Nucleus accumbens (tissue), 56 donors: Measurements from ENCODE around the gene CTRL.
"Not testable (repeated sequence)": the region's sequence is repeated elsewhere in the genome, so short reads cannot be mapped to it uniquely, and the experiment has no call there.

ENCODE experiments used
- DNase-seq, 56 donors: peaks; one replicate each; lab custom pipeline; 2025; lab: John Stamatoyannopoulos, UW

CTRL gene

GRCh38 chr16:67942510-67943255, 11.0 kb upstream of the CTRL start:
- DNase-seq = peak in 1 of 56 donors; percentile 12

DNA sequence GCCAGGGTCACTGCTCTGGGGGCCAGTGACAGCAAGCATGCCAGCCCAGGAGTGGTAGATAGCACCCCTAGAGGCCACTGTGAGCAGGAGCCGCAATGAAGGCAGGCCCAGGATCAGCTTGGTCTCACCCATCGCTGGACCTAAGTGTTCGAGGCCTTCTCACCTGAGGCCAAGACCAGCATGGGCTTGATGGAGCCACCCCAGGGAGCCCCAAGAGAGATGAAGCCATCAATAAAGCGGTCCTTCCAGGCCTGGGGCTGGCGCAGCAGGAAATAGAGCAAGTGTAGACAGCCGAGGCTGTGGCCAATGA, 10.5 kb upstream of the CTRL start:
- peak in 17 of 56 donors; percentile 8 to 56 (median 20) for DNase-seq

GRCh38 chr16:67941469-67942199, 10.0 kb upstream of the CTRL start:
- DNase-seq = no peak

DNA sequence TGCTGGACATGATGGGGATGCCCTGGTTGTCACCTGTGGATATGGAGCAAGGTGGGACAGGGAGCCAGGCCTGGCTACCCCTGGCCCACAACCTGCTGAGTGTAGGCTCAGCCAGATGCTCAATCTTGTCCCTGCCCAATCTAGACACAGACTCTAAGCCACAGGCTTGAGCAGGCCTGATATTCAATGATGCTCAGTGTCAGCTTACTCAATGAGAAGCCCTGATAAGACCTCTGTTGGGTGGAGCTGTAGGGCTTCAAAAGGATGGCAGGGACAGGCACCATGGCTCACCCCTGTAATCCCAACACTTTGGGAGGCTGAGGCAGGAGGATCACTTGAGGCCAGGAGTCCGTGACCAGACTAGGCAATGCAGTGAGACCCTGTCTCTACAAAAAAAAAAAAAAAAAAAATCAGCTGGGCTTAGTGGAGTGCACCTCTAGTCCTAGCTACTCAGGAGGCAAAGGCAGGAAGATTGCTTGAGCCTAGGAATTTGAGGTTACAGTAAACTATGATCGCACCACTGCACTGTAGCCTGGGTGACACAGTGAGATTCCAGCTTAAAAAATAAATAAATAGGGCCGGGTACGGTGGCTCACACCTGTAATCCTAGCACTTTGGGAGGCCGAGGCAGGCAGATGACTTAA, 8.9 kb upstream of the CTRL start:
- no peak for DNase-seq

DNA sequence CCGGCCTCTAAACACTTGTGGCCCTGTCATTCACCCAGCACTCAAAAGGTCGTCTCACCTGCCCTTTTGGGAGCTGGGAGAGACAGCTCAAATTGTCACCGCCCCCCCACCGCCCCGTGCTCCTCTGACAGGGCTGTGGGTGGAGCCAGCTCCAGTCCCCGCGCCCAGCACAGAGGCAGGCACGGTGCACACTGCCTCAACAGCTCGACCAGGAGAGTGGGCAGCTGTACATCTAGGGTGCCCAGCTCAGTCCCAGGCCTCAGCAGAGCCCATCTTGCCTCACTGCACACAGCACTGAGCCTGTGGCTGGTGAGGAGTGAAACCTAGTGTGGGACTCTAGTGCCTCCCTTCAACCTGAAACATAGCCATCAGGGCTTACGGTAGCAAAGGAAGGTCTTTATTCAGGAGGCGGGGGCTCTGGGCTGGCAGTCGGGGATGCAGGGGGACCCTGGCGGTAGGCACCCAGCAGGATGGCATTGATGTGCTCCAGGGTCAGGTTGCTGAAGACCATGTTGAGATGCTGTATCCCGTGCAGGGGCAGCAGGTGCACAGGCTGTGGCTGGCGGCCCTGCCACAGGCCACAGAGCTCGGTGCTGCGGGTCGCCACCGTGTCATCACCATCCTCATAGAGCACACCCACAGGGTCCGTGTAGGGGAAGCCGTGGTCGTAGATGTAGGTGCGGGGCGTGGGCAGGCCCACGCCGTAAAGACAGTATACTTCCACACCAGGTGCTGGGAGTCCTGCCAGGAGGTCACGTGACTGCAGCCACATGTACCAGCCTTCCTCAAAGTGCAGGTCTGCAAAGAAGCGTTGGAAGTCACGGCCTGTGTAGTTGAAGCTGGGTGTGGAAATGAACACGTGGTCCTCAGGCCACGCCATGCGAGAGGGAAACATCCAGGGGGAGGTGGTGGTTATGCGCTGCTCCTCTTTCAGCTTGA, 8.1 kb upstream of the CTRL start:
- DNase-seq = peak in 2 of 56 donors; percentile 19 to 21

GRCh38 chr16:67937713-67938112, 6.1 kb upstream of the CTRL start:
- DNase-seq = not testable (repeated sequence)

DNA sequence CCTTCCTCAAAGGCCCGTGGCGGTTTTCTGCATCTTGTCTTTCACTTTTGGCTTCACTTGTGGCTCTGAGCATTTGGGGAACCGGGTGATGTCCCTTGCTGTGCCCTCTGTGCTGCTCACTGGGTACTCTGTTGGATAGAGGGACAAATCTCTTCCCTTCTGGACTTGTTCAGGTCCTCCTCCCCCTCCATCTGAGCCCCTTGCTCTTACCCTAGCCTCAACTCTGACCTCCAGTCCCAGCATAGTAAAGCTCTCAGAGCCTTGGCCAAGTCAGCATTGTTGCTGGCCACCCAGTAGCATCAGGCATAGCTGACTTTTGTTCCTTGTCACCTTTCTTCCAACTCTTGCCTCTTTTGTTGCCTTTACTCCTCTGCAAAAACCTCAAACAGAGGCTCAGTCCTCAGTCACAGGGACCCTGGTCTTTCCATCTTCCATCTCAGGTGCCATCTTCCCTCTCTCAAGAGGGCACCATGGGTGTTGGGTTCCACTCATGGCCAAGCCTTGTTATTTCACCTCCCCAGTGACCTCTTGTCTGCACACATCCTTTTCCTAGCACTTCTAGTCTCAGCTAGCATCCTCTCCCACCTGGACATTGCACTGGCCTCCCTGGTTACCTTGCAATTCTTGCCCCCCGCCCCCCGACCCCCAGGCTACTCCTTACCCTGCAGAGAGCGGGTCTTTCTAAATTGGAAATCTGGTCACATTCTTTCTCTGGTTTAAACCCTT, 5.4 kb upstream of the CTRL start:
- DNase-seq = peak in 6 of 56 donors; percentile 28 to 64 (median 44)

DNA sequence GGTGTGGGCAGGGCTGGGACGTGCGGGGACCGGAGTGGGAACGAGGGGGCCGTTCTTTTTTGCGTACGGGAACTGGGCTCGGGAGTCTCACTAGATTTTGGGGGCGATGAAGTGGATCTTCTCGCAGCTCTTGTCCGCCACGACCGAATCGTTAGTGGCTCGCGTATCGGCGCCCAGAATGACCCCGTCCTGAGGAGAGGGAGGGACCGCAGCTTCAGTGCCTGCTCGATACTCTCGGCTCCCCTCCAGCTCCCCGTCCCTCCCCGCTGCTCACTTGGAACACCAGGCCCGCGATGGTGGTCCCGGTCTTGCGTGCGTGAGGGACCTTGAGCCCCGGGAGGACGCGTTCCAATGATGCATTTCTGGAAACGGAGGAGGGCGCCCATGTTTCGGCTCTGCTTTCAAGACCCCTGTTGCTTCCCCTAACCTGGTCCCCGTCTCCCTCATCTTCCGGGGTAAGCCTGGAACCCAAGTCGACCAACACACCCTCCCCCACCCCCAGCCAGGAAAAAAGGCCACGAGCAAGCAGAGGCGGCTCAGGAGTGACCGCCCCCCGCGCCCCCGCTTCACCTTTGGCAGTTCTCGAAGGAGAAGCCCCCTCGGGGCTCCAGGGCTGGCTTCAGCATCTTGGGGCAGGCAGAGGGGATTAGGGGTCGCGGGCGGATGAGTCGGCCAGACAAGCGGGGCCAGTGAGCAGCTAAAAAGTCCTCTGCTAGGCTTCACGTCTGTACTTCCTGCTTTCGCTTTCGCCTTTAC, 4.6 kb upstream of the CTRL start, which contains the start of gene PSMB10:
PSMB10 (minus strand) TSS at position 727 of the 756 bp plus-strand sequence; CDS start at position 626, 101 bp downstream.
- peak in 41 of 56 donors; percentile 26 to 75 (median 54) for DNase-seq

DNA sequence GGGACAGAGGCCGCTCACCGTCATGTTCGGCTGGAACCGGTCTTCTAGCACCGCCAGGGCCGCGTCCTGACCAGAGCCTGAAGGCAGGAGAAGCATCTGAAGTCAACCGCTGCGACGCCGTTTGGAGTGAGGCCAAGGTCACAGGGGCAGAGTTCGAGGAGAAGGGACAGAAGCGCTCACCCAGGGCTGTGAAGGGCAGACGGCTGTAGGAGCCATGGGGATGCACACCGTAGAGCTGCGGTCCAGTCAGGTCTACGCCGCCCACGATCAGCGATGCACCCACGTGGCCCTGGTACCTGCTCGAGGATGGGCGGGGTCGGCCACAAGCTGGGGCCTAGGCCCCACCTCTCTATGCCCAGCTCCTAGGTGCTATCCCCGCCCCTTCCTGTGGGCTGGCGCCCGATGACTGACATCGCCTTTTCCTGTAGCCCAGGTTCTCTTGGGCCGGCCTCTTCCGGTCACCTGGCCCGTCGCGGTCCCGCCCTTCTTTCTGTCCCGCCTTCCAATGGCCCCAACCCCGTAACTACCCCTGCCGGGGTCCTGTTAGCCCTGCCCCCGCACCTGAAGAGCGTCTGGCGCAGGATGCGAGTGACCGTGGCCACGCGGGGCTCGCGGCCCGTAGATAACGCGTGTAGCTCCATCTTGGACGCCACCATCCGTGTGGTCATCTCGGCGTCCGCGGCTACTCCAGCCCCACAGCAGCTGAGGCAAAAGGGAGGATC, 3.9 kb upstream of the CTRL start:
- DNase-seq = peak; percentile 48 to 98 (median 92)

- DNase-seq = peak in 1 of 56 donors; percentile 46
These were observed 3.4 kb upstream of the CTRL start for GRCh38 chr16:67935101-67935401.

DNA sequence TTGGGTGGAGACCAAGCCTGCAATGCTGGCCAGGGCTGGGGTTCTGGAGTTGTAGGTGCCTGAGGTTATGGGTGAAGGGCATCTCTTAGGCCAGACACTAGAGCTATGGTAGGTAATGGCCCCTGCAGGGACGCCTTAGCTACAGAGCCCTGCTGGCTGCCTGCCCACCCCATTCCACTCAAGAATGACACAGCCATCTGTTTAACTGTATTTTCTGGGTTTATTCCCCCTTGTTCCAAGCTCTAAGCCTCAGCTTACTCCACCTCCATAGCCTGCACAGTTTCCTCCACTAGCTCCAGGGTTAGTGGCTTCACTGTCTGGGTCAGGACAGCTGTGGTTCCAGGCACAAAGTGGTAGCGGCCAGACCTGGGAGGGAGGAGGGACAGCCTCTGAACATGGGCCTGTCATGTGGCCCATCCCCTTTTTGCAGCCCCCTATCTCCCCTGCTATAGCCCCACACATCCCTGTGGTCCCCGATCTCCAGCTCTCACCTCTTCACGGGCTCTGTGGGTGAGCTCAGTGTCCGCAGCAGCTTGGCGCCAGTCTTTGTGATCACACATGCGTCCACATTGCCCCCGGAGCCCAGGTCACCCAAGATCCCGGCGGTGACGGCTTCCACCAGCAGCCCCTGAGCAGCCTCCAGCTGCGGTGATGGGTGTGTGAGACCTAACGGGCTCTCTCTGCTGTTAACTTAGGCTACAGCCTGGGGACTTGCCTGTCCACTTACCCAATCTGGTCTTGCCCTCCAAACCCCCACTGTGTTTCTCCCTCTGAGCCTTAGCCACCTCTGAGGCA, 2.8 kb upstream of the CTRL start:
- no peak for DNase-seq

DNA sequence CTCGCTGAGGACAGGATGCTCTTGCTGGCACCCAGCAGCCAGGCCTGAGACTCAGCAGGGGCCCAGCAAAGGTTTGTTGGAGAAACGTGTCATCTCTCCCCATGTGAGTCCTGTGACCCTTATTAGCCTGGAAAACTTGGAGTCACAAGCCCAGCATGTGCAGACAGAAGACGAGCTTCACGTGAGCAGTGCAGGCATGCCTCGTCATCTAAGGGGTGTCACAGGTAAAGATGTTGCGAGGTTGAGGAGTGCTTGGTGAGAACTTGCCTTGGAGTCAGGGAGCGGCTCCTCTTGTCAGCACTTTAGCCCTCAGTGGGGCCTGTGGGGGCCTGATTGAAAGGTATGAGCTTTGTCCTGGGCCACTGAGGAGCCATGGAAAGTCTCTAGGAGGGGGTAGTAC, 2.1 kb upstream of the CTRL start:
- DNase-seq = no peak

DNA sequence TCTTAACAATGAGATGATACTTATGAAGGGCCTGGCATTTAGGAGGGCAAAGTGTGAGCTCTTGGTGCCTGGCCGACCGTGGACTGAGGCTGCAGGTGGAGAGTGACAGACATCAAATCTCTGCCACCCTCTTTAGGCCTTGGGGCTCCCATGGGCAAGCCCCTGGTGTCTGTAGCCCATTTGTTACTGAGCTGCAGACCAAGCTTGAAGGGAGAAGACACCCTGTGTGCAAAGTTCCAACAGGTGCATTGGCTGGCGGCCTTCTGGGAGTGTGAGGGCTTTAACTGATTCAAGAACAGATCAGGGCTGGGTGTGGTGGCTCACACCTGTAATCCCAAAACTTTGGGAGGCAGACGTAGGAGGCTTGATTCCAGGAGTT, 789 bp upstream of the CTRL start:
- DNase-seq = no peak

DNA sequence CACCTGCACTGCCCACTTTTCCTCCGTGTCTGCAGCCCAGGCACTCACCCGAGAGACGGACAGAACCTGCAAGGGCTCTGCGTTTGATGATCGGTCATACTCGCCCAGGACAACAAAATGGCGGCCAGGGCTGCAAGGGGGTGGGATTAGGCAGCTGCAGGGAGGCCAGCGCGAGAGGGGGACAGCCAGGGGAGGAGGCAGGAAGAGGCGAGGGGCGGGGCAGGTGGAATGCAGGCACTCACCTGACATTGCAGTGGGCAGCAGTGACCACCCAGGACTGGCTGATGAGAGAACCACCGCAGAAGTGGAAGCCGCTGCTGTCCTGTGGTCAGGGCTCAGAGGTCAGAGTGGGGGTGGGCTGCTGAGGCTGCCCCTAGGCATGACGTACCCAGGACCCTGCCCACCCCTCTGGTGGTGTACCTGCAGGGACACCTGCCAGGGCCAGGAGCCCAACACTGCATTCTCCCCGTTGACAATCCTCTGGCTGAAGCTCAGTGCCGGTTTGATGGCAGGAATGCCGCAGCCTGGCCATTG, 917 bp downstream of the CTRL start:
- DNase-seq = no peak

DNA sequence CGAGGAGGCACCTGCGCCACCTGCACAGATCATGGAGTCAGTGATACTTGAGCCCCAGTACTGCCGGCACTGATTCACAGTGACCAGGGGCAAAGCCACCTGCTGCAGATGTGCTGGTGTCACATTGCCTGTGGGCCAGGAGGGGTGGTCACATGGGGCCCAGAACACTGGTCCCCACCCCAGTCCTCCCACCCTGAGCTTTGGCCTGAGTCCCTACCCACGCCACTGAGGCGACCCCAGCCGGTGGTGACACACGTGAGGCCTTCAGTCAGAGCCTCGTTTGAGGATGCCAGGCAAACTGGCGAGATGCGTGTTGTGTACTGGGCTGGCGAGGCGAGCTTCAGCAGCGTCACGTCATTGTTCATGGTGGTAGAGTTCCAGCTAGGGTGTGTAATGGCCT, 1.5 kb downstream of the CTRL start:
- DNase-seq = no peak

DNA sequence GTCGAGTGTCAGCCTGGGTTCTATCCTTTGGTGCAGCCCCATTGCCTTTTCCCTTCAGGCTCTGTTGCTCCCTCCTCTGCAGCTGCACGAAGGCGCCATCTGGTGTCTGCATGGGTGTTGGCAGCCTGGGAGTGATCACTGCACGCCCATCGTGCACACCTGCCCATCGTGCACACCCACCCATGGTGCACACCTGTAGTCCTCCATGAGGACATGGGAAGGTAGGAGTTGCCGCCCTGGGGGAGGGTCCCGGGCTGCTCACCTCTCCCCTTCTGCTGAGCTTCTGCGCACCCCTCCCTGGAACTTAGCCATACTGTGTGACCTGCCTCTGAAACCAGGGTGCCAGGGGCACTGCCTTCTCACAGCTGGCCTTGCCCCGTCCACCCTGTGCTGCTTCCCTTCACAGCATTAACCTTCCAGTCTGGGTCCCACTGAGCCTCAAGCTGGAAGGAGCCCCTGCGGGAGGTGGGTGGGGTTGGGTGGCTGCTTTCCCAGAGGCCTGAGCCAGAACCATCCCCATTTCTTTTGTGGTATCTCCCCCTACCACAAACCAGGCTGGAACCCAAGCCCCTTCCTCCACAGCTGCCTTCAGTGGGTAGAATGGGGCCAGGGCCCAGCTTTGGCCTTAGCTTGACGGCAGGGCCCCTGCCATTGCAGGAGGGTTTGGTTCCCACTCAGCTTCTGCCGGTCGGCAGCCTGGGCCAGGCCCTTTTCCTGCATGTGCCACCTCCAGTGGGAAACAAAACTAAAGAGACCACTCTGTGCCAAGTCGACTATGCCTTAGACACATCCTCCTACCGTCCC, 2.9 kb downstream of the CTRL start:
- peak in 53 of 56 donors; percentile 14 to 86 (median 57) for DNase-seq

- no peak for DNase-seq
These were observed 3.5 kb downstream of the CTRL start for GRCh38 chr16:67928147-67928546.
